HCT116 (cell line): Measurements from ENCODE around the gene GTF3C1.

ENCODE experiments used
- CBX3 ChIP-seq: IDR thresholded peaks from 2 replicates; pipeline ENCODE4 v1.6.1; 2012; ENCODE audit warnings: low read depth
- POLR2A ChIP-seq: IDR thresholded peaks from 2 replicates; pipeline ENCODE4 v1.7.0; 2011; ENCODE audit warnings: borderline replicate concordance; ENCODE audit not compliant: insufficient read depth, insufficient read length; ENCODE audit errors: extremely low read depth
- POLR2AphosphoS5 ChIP-seq: IDR thresholded peaks from 2 replicates; pipeline ENCODE4 v1.6.1; 2011; ENCODE audit warnings: mild to moderate bottlenecking, low read depth, low read length, moderate library complexity
- TCF7L2 ChIP-seq: IDR thresholded peaks from 2 replicates; pipeline ENCODE4 v1.7.0; 2011; ENCODE audit warnings: borderline replicate concordance, inconsistent platforms; ENCODE audit not compliant: insufficient read depth, insufficient read length; ENCODE audit errors: extremely low read depth
- TF ChIP-seq, protein P1 (sequence below), 3 experiments: fragments of 200-600 bp in 1 of 3; sonication (generic) in 1 of 3; IDR thresholded peaks in 2 of 3; conservative IDR thresholded peaks in 1 of 3; 2 replicates each; pipeline ENCODE4 v1.5.1; 2012 to 2017; ENCODE audit warnings: low read depth in 2 of 3, low read length in 2 of 3, antibody characterized with exemption in 1 of 3, borderline replicate concordance in 1 of 3, control low read depth in 1 of 3, mild to moderate bottlenecking in 1 of 3, mixed read lengths in 1 of 3, mixed run types in 1 of 3, moderate library complexity in 1 of 3; ENCODE audit not compliant: insufficient read depth in 1 of 3
- TF ChIP-seq, protein P2 (sequence below): IDR thresholded peaks from 2 replicates; pipeline ENCODE4 v1.6.1; 2012; ENCODE audit warnings: low read depth

GRCh38 chr16:27531826-27532800, 17.6 kb downstream of the GTF3C1 start:
- TF ChIP-seq TCF7L2 (no peak), POLR2A (no peak), CBX3 (no peak), POLR2AphosphoS5 (no peak)
- TF ChIP-seq, protein P1, sequence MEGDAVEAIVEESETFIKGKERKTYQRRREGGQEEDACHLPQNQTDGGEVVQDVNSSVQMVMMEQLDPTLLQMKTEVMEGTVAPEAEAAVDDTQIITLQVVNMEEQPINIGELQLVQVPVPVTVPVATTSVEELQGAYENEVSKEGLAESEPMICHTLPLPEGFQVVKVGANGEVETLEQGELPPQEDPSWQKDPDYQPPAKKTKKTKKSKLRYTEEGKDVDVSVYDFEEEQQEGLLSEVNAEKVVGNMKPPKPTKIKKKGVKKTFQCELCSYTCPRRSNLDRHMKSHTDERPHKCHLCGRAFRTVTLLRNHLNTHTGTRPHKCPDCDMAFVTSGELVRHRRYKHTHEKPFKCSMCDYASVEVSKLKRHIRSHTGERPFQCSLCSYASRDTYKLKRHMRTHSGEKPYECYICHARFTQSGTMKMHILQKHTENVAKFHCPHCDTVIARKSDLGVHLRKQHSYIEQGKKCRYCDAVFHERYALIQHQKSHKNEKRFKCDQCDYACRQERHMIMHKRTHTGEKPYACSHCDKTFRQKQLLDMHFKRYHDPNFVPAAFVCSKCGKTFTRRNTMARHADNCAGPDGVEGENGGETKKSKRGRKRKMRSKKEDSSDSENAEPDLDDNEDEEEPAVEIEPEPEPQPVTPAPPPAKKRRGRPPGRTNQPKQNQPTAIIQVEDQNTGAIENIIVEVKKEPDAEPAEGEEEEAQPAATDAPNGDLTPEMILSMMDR (IDR thresholded peaks at IDR 0.05 in 2 of 3, conservative IDR thresholded peaks at IDR 0.05 in 1 of 3; ENCODE audit: borderline replicate concordance in 1 of 3, insufficient read depth in 1 of 3, low read depth in 2 of 3, low read length in 2 of 3): no peak
- TF ChIP-seq, protein P2, sequence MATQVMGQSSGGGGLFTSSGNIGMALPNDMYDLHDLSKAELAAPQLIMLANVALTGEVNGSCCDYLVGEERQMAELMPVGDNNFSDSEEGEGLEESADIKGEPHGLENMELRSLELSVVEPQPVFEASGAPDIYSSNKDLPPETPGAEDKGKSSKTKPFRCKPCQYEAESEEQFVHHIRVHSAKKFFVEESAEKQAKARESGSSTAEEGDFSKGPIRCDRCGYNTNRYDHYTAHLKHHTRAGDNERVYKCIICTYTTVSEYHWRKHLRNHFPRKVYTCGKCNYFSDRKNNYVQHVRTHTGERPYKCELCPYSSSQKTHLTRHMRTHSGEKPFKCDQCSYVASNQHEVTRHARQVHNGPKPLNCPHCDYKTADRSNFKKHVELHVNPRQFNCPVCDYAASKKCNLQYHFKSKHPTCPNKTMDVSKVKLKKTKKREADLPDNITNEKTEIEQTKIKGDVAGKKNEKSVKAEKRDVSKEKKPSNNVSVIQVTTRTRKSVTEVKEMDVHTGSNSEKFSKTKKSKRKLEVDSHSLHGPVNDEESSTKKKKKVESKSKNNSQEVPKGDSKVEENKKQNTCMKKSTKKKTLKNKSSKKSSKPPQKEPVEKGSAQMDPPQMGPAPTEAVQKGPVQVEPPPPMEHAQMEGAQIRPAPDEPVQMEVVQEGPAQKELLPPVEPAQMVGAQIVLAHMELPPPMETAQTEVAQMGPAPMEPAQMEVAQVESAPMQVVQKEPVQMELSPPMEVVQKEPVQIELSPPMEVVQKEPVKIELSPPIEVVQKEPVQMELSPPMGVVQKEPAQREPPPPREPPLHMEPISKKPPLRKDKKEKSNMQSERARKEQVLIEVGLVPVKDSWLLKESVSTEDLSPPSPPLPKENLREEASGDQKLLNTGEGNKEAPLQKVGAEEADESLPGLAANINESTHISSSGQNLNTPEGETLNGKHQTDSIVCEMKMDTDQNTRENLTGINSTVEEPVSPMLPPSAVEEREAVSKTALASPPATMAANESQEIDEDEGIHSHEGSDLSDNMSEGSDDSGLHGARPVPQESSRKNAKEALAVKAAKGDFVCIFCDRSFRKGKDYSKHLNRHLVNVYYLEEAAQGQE: no peak
